WTC11 (cell line): ENCODE measurements around the gene FGD5.

ENCODE experiments used
- ARID4B ChIP-seq: sonication (generic); formaldehyde crosslinking; IDR thresholded peaks from 2 replicates; pipeline ENCODE4 v1.8.0; 2023; ENCODE audit warnings: missing genetic modification reagents, mild to moderate bottlenecking, borderline replicate concordance
- CTCF ChIP-seq: fragments of 200-600 bp; IDR thresholded peaks from 2 replicates; pipeline ENCODE4 v1.8.0; 2022; ENCODE audit warnings: antibody characterized with exemption
- GABPB1 ChIP-seq: sonication (generic); formaldehyde crosslinking; IDR thresholded peaks from 2 replicates; pipeline ENCODE4 v1.8.1; 2023; ENCODE audit warnings: mild to moderate bottlenecking, missing genetic modification reagents
- HMGA2 ChIP-seq: fragments of 250-450 bp; sonication (Bioruptor Pico); IDR thresholded peaks from 2 replicates; pipeline ENCODE4 v1.4.0; 2021; ENCODE audit warnings: mild to moderate bottlenecking, moderate library complexity
- KAT7 ChIP-seq: sonication (generic); formaldehyde crosslinking; IDR thresholded peaks from 2 replicates; pipeline ENCODE4 v1.8.1; 2023; ENCODE audit warnings: missing genetic modification reagents, mild to moderate bottlenecking, borderline replicate concordance
- NR1H2 ChIP-seq: sonication (generic); formaldehyde crosslinking; IDR thresholded peaks from 2 replicates; pipeline ENCODE4 v1.9.0; 2021; ENCODE audit warnings: mild to moderate bottlenecking, moderate library complexity, missing genetic modification reagents
- NR2C2 ChIP-seq: sonication (generic); formaldehyde crosslinking; IDR thresholded peaks from 2 replicates; pipeline ENCODE4 v1.8.0; 2022; ENCODE audit warnings: mild to moderate bottlenecking, missing genetic modification reagents
- ZBTB21 ChIP-seq: sonication (generic); formaldehyde crosslinking; IDR thresholded peaks from 2 replicates; pipeline ENCODE4 v1.8.1; 2023; ENCODE audit warnings: mild to moderate bottlenecking, missing genetic modification reagents, borderline replicate concordance

GRCh38 chr3:14871456-14872200 is 52.9 kb downstream of the FGD5 start:
- TF ChIP-seq CTCF (no peak), ZBTB21 (CRISPR knock-in tag) (no peak), NR2C2 (CRISPR knock-in tag) (no peak), KAT7 (CRISPR knock-in tag) (no peak), ARID4B (no peak), HMGA2 (no peak), NR1H2 (CRISPR knock-in tag) (no peak), GABPB1 (no peak)
